Keratinocyte (primary cell): Measurements from ENCODE around the gene MOK. TPM values are rescaled to one million over a fixed set of nuclear protein-coding genes. Genes with fewer than 3 reads are reported as not detected.

Experiments
- DNase-seq: peaks from one replicate; pipeline ENCODE4 v3.0.0-alpha.2; 2011; ENCODE audit warnings: low read depth, missing footprints, low spot score
- FAIRE-seq: peaks from 2 replicates; lab custom pipeline; 2011; peaks lifted over from hg19 to GRCh38; lab: Jason Lieb, UNC
- H2AFZ ChIP-seq: 2 replicates; pipeline ENCODE4 v1.6.0; 2012; ENCODE audit warnings: low read length, control low read depth, inconsistent platforms; ENCODE audit not compliant: control insufficient read depth
- H3K27ac ChIP-seq: 2 replicates; pipeline ENCODE4 v1.5.1; 2011; ENCODE audit warnings: low read length; ENCODE audit not compliant: control insufficient read depth, insufficient read depth
- H3K27me3 ChIP-seq: 3 replicates; pipeline ENCODE4 v1.6.0; 2011; ENCODE audit warnings: low read length; ENCODE audit not compliant: control insufficient read depth, insufficient read depth; ENCODE audit errors: extremely low read depth
- H3K36me3 ChIP-seq, 2 experiments: 2 replicates in 1 of 2; 3 replicates in 1 of 2; pipeline ENCODE4 v1.5.1; 2011; ENCODE audit warnings: low read length in 2 of 2, mild to moderate bottlenecking in 1 of 2; ENCODE audit not compliant: control insufficient read depth in 2 of 2, insufficient read depth in 2 of 2; ENCODE audit errors: extremely low read depth in 1 of 2
- H3K4me1 ChIP-seq: 3 replicates; pipeline ENCODE4 v1.5.1; 2011; ENCODE audit warnings: low read length; ENCODE audit not compliant: control insufficient read depth, insufficient read depth; ENCODE audit errors: extremely low read depth
- H3K4me2 ChIP-seq: 3 replicates; pipeline ENCODE4 v1.6.0; 2011; ENCODE audit warnings: low read depth, low read length; ENCODE audit not compliant: control insufficient read depth, insufficient read depth; ENCODE audit errors: extremely low read depth
- H3K4me3 ChIP-seq, 3 experiments: fragments of 200-600 bp in 1 of 3; sonication (generic) in 1 of 3; 2 replicates in 2 of 3; 3 replicates in 1 of 3; pipeline ENCODE4 v1.5.1; 2011 to 2016; ENCODE audit warnings: low read length in 3 of 3, mild to moderate bottlenecking in 3 of 3, control low read depth in 2 of 3, inconsistent platforms in 1 of 3, low read depth in 1 of 3, mixed read lengths in 1 of 3, mixed run types in 1 of 3, moderate library complexity in 1 of 3; ENCODE audit not compliant: control insufficient read depth in 2 of 3, insufficient read depth in 2 of 3; ENCODE audit errors: extremely low read depth in 1 of 3
- H3K79me2 ChIP-seq: 2 replicates; pipeline ENCODE4 v1.6.0; 2012; ENCODE audit warnings: low read length; ENCODE audit not compliant: control insufficient read depth, insufficient read depth
- H3K9ac ChIP-seq: 3 replicates; pipeline ENCODE4 v1.6.0; 2011; ENCODE audit warnings: low read length; ENCODE audit not compliant: control insufficient read depth, insufficient read depth; ENCODE audit errors: extremely low read depth
- H3K9me1 ChIP-seq: 3 replicates; pipeline ENCODE4 v1.6.0; 2011; ENCODE audit warnings: low read length; ENCODE audit not compliant: control insufficient read depth, insufficient read depth; ENCODE audit errors: extremely low read depth
- H3K9me3 ChIP-seq: 2 replicates; pipeline ENCODE4 v1.5.1; 2012; ENCODE audit warnings: low read depth, low read length; ENCODE audit not compliant: control insufficient read depth
- H4K20me1 ChIP-seq: 3 replicates; pipeline ENCODE4 v1.6.0; 2011; ENCODE audit warnings: low read length; ENCODE audit not compliant: control insufficient read depth, insufficient read depth; ENCODE audit errors: extremely low read depth
- CTCF ChIP-seq, 3 experiments: IDR thresholded peaks in 1 of 3; conservative IDR thresholded peaks in 1 of 3; optimal IDR thresholded peaks in 1 of 3; 2 replicates in 2 of 3; 3 replicates in 1 of 3; pipeline versions ENCODE3 to v1.5.1; 2011; ENCODE audit warnings: low read length in 3 of 3, mild to moderate bottlenecking in 3 of 3, moderate library complexity in 2 of 3, control low read depth in 1 of 3, inconsistent platforms in 1 of 3; ENCODE audit not compliant: insufficient read depth in 2 of 3; ENCODE audit errors: extremely low read depth in 1 of 3
- EZH2 ChIP-seq: IDR thresholded peaks from one replicate; pipeline ENCODE4 v1.6.1; 2012; ENCODE audit warnings: inconsistent platforms, mild to moderate bottlenecking, low read length, moderate library complexity
- dilution Hi-C: fragments of 300-500 bp; cut with MboI; formaldehyde crosslinking; loops from one replicate; pipeline ENCODE4 v1.7.0; 2020; ENCODE audit warnings: low sequenced_read_pairs; ENCODE audit not compliant: extremely low pct_ligation_motif_present
- polyA plus RNA-seq, 5 experiments: library from polyadenylated mRNA; depleted of rRNA in 3 of 5; stranded (reverse) in 3 of 5; stranded (forward) in 1 of 5; unstranded in 1 of 5; fragments of >200 nt; gene quantifications; 1 replicate in 1 of 5; 2 replicates in 3 of 5; 3 replicates in 1 of 5; pipeline versions ENCODE4 v1.2.1 to v1.2.3, GENCODE V29; 2011 to 2012; ENCODE audit warnings: missing spikeins in 2 of 5, low read depth in 1 of 5, low replicate concordance in 1 of 5

The MOK gene
- polyA plus RNA-seq, 1 donor (not counting 4 experiments of a cell fraction or from before 2014, with no cell fraction given), result 38.1 TPM

- no peaks in the 10 kb centered on the region for H3K9me3 ChIP-seq
- no peak for TF ChIP-seq CTCF (optimal IDR thresholded peaks at IDR 0.05 in 1 of 3, IDR thresholded peaks at IDR 0.05 in 1 of 3, conservative IDR thresholded peaks at IDR 0.05 in 1 of 3; ENCODE audit: extremely low read depth in 1 of 3, insufficient read depth in 2 of 3, low read length in 3 of 3)
- TF ChIP-seq EZH2, result no peak
- peaks cover 46% of the 10 kb centered on the region for H3K4me1 ChIP-seq
- peak overlapping the region; percentile 33 for H3K27ac ChIP-seq
- H3K36me3 ChIP-seq, result peaks cover 0 to 2% of the 10 kb centered on the region in 2 experiments
- H3K9ac ChIP-seq, result peak overlapping the region; percentile 54
- no peak for FAIRE-seq
- peaks cover 9% of the 10 kb centered on the region for H3K79me2 ChIP-seq
- peak overlapping the region; percentile 5 to 59 (median 28) for H3K4me3 ChIP-seq
- dilution Hi-C loops, result no loop called here
- H3K27me3 ChIP-seq, result no peaks in the 10 kb centered on the region
- peak overlapping the region; percentile 84 for H3K4me2 ChIP-seq
- DNase-seq, result no peak
- H2AFZ ChIP-seq, result peak overlapping the region; percentile 66
- no peaks in the 10 kb centered on the region for H3K9me1 ChIP-seq
- H4K20me1 ChIP-seq, result no peaks in the 10 kb centered on the region
These were observed 11.4 kb upstream of the MOK start for GRCh38 chr14:102316338-102316742.

GRCh38 chr14:102315121-102315520, 10.2 kb upstream of the MOK start:
- Histone ChIP-seq H2AFZ (no peak overlapping the region), H3K4me1 (peaks cover 37% of the 10 kb centered on the region), H3K9ac (no peak overlapping the region), H3K4me2 (no peak overlapping the region), H4K20me1 (no peaks in the 10 kb centered on the region), H3K36me3 (no peaks in the 10 kb centered on the region), H3K4me3 (no peak overlapping the region), H3K9me3 (no peaks in the 10 kb centered on the region), H3K9me1 (no peaks in the 10 kb centered on the region), H3K79me2 (peaks cover 3% of the 10 kb centered on the region), H3K27ac (no peak overlapping the region), H3K27me3 (no peaks in the 10 kb centered on the region)
- TF ChIP-seq EZH2 (no peak), CTCF (optimal IDR thresholded peaks at IDR 0.05 in 1 of 3, IDR thresholded peaks at IDR 0.05 in 1 of 3, conservative IDR thresholded peaks at IDR 0.05 in 1 of 3; ENCODE audit: extremely low read depth in 1 of 3, insufficient read depth in 2 of 3, low read length in 3 of 3) (no peak)
- no peak for FAIRE-seq
- dilution Hi-C loops, result no loop called here
- no peak for DNase-seq
